NT2/D1 (cell line): Measurements from ENCODE around the gene THAP11.

Experiments
- DNase-seq: peaks from one replicate; pipeline ENCODE4 v3.0.0-alpha.2; 2011; ENCODE audit warnings: low read depth, low spot score
- H3K27me3 ChIP-seq: 2 replicates; pipeline ENCODE4 v1.6.0; 2011; ENCODE audit warnings: mild to moderate bottlenecking; ENCODE audit not compliant: insufficient read length, insufficient read depth
- H3K36me3 ChIP-seq: 2 replicates; pipeline ENCODE4 v1.6.1; 2011; ENCODE audit warnings: mild to moderate bottlenecking, low read length, mixed read lengths; ENCODE audit not compliant: insufficient read depth, insufficient read length
- H3K4me1 ChIP-seq: 2 replicates; pipeline ENCODE4 v1.5.1; 2011; ENCODE audit not compliant: insufficient read depth, insufficient read length
- H3K4me3 ChIP-seq: 2 replicates; pipeline ENCODE4 v1.5.1; 2011; ENCODE audit warnings: low read depth; ENCODE audit not compliant: insufficient read length
- H3K9ac ChIP-seq: 2 replicates; pipeline ENCODE4 v1.6.0; 2011; ENCODE audit warnings: low read depth; ENCODE audit not compliant: insufficient read length
- H3K9me3 ChIP-seq: 2 replicates; pipeline ENCODE4 v1.5.1; 2011; ENCODE audit warnings: mild to moderate bottlenecking, low read length; ENCODE audit not compliant: insufficient read depth
- SUZ12 ChIP-seq: IDR thresholded peaks from 2 replicates; pipeline ENCODE4 v1.6.1; 2011; ENCODE audit not compliant: insufficient read length, insufficient read depth; ENCODE audit errors: extremely low read depth
- YY1 ChIP-seq: IDR thresholded peaks from 2 replicates; pipeline ENCODE4 v1.6.1; 2011; ENCODE audit not compliant: insufficient read length, insufficient read depth
- ZNF274 ChIP-seq: IDR thresholded peaks from 2 replicates; pipeline ENCODE4 v1.6.1; 2011; ENCODE audit warnings: mild to moderate bottlenecking, low read depth, low read length

Gene THAP11

GRCh38 chr16:67888331-67888730 lies 46.2 kb downstream of the THAP11 start:
- no peak overlapping the region for H3K9ac ChIP-seq
- no peak for TF ChIP-seq SUZ12
- no peak for TF ChIP-seq YY1
- H3K27me3 ChIP-seq, result no peaks in the 10 kb centered on the region
- no peak overlapping the region for H3K4me3 ChIP-seq
- H3K4me1 ChIP-seq, result peaks cover 16% of the 10 kb centered on the region
- no peak for DNase-seq
- peaks cover 21% of the 10 kb centered on the region for H3K36me3 ChIP-seq
- no peaks in the 10 kb centered on the region for H3K9me3 ChIP-seq

- DNase-seq, result no peak
- TF ChIP-seq YY1 (no peak), ZNF274 (no peak), SUZ12 (no peak)
Observed at GRCh38 chr16:67892375-67892774, 50.3 kb downstream of the THAP11 start.

GRCh38 chr16:67892899-67893742 lies 51.0 kb downstream of the THAP11 start, which contains the start of gene PSKH1:
TSS of gene PSKH1 (plus strand) at chr16:67893254. CDS start at chr16:67908750, 15,496 bp downstream.
- H3K36me3 ChIP-seq, result peaks cover 10% of the 10 kb centered on the region
- DNase-seq, result peak; percentile 96
- TF ChIP-seq SUZ12 (no peak), YY1 (peak; percentile 32)
- H3K27me3 ChIP-seq, result no peaks in the 10 kb centered on the region
- H3K4me3 ChIP-seq, result peak within 1 kb of the TSS; percentile 99
- H3K9me3 ChIP-seq, result no peaks in the 10 kb centered on the region
- H3K9ac ChIP-seq, result peak within 1 kb of the TSS; percentile 99
- H3K4me1 ChIP-seq, result peaks cover 4% of the 10 kb centered on the region

More at GRCh38 chr16:67892375-67892774, 50.3 kb downstream of the THAP11 start:
- Histone ChIP-seq H3K4me3 (peak overlapping the region; percentile 2), H3K9me3 (no peaks in the 10 kb centered on the region), H3K36me3 (peaks cover 7% of the 10 kb centered on the region), H3K9ac (peak overlapping the region; percentile 46), H3K27me3 (no peaks in the 10 kb centered on the region), H3K4me1 (peaks cover 4% of the 10 kb centered on the region)
